Endothelial cell of umbilical vein (primary cell): ENCODE results near the gene TOB2. TPM values are rescaled to one million over a fixed set of nuclear protein-coding genes. Genes with fewer than 3 reads are reported as not detected.

Source experiments
- BruUV-seq: library from RNA; stranded (reverse); fragments of 400-500 nt; replicated peaks from 2 replicates; lab custom pipeline; 2021; lab: Mats Ljungman, UMichigan
- CTCF ChIA-PET: fragments of 300-600, 350-600 bp; sonication (Branson Sonifier 250); formaldehyde crosslinking; loops from one replicate; lab custom pipeline; 2021; ENCODE audit warnings: antibody characterized with exemption, inconsistent platforms; lab: Charles Lee
- POLR2A ChIA-PET: fragments of 300-600, 350-600 bp; sonication (Branson Sonifier 250); formaldehyde crosslinking; loops from one replicate; lab custom pipeline; 2021; ENCODE audit warnings: antibody characterized with exemption, inconsistent platforms; lab: Charles Lee
- DNase-seq: peaks from one replicate; pipeline ENCODE4 v3.0.0-alpha.2; 2011; ENCODE audit warnings: low read depth, low spot score
- FAIRE-seq: peaks from 2 replicates; lab custom pipeline; 2011; peaks lifted over from hg19 to GRCh38; lab: Jason Lieb, UNC
- H2AFZ ChIP-seq: 2 replicates; pipeline ENCODE4 v1.6.0; 2012; ENCODE audit warnings: low read depth, low read length, control low read depth, inconsistent platforms
- H3K27ac ChIP-seq: 2 replicates; pipeline ENCODE4 v1.5.1; 2011; ENCODE audit warnings: low read depth, mild to moderate bottlenecking, control low read depth, low read length, moderate library complexity; ENCODE audit not compliant: insufficient read depth
- H3K27me3 ChIP-seq, 2 experiments: 2 replicates each; pipeline versions ENCODE4 v1.6.0 to v1.6.1; 2011; ENCODE audit warnings: low read length in 2 of 2, mixed read lengths in 1 of 2; ENCODE audit not compliant: control insufficient read depth in 2 of 2, insufficient read depth in 2 of 2
- H3K36me3 ChIP-seq, 2 experiments: 2 replicates in 1 of 2; 3 replicates in 1 of 2; pipeline ENCODE4 v1.5.1; 2011; ENCODE audit warnings: low read length in 2 of 2, mild to moderate bottlenecking in 1 of 2, moderate library complexity in 1 of 2; ENCODE audit not compliant: control insufficient read depth in 2 of 2, insufficient read depth in 2 of 2; ENCODE audit errors: extremely low read depth in 1 of 2
- H3K4me1 ChIP-seq: 3 replicates; pipeline ENCODE4 v1.5.1; 2011; ENCODE audit warnings: mild to moderate bottlenecking, low read length; ENCODE audit not compliant: control insufficient read depth, insufficient read depth; ENCODE audit errors: extremely low read depth
- H3K4me2 ChIP-seq: 2 replicates; pipeline ENCODE4 v1.6.1; 2011; ENCODE audit warnings: low read length, control low read depth, mixed read lengths; ENCODE audit not compliant: insufficient read depth
- H3K4me3 ChIP-seq, 3 experiments: fragments of 200-600 bp in 1 of 3; sonication (generic), shearing (Covaris generic) in 1 of 3; replicated peaks in 1 of 3; 2 replicates each; pipeline ENCODE4 v1.5.1; 2011 to 2016; ENCODE audit warnings: control low read depth in 3 of 3, low read length in 3 of 3, mild to moderate bottlenecking in 2 of 3, inconsistent platforms in 1 of 3, low read depth in 1 of 3, moderate library complexity in 1 of 3; ENCODE audit not compliant: insufficient read depth in 1 of 3
- H3K79me2 ChIP-seq: 2 replicates; pipeline ENCODE4 v1.6.0; 2012; ENCODE audit warnings: low read length, inconsistent platforms; ENCODE audit not compliant: control insufficient read depth, insufficient read depth
- H3K9ac ChIP-seq: replicated peaks from 2 replicates; pipeline ENCODE3; 2011; ENCODE audit warnings: low read length, control low read depth; ENCODE audit not compliant: insufficient read depth; ENCODE audit errors: extremely low read depth
- H3K9me1 ChIP-seq: replicated peaks from 3 replicates; pipeline ENCODE4 v1.6.0; 2011; ENCODE audit warnings: mild to moderate bottlenecking, low read length; ENCODE audit not compliant: control insufficient read depth, insufficient read depth; ENCODE audit errors: extremely low read depth
- H3K9me3 ChIP-seq: replicated peaks from 2 replicates; pipeline ENCODE4 v1.5.1; 2012; ENCODE audit warnings: low read length, inconsistent platforms; ENCODE audit not compliant: control insufficient read depth, insufficient read depth
- H4K20me1 ChIP-seq: replicated peaks from 2 replicates; pipeline ENCODE3; 2011; ENCODE audit warnings: mild to moderate bottlenecking, low read length; ENCODE audit not compliant: control insufficient read depth, insufficient read depth; ENCODE audit errors: extremely low read depth
- EZH2 ChIP-seq: IDR thresholded peaks from 2 replicates; pipeline ENCODE4 v1.6.1; 2012; ENCODE audit warnings: borderline replicate concordance, low read depth, mild to moderate bottlenecking, moderate library complexity, low read length, inconsistent platforms; ENCODE audit not compliant: severe bottlenecking
- GATA2 ChIP-seq: IDR thresholded peaks from 2 replicates; pipeline ENCODE4 v1.7.0; 2011; ENCODE audit warnings: low read depth, mild to moderate bottlenecking, moderate library complexity, mixed read lengths, low read length; ENCODE audit not compliant: insufficient read length, insufficient read depth
- JUN ChIP-seq: IDR thresholded peaks from 2 replicates; pipeline ENCODE4 v1.6.1; 2011; ENCODE audit warnings: borderline replicate concordance, low read depth; ENCODE audit not compliant: insufficient read length, insufficient read depth
- MYC ChIP-seq: IDR thresholded peaks from one replicate; pipeline ENCODE4 v1.6.1; 2011; ENCODE audit warnings: mild to moderate bottlenecking, low read depth, low read length
- POLR2A ChIP-seq: IDR thresholded peaks from 2 replicates; pipeline ENCODE4 v1.6.1; 2012; ENCODE audit warnings: low read depth, mild to moderate bottlenecking, control low read depth, low read length
- POLR2AphosphoS5 ChIP-seq: IDR thresholded peaks from 2 replicates; pipeline ENCODE4 v1.6.1; 2012; ENCODE audit warnings: low read depth, mild to moderate bottlenecking, control low read depth, low read length, moderate library complexity; ENCODE audit not compliant: insufficient read depth
- dilution Hi-C: fragments of 300-500 bp; cut with MboI; formaldehyde crosslinking; loops from one replicate; pipeline ENCODE4 v1.15.0; 2019; ENCODE audit warnings: low sequenced_read_pairs; ENCODE audit not compliant: extremely low pct_ligation_motif_present
- intact Hi-C: fragments of 100-400 bp; cut with micrococcal nuclease; formaldehyde crosslinking; loops from one replicate; pipeline ENCODE4 v1.10.0; 2022
- polyA plus RNA-seq, 4 experiments: library from polyadenylated mRNA; depleted of rRNA in 3 of 4; stranded (reverse) in 3 of 4; unstranded in 1 of 4; fragments of >200 nt; gene quantifications; 2 replicates each; pipeline versions ENCODE4 v1.2.1 to v1.2.3, GENCODE V29; 2011 to 2012; ENCODE audit warnings: missing spikeins in 1 of 4
- total RNA-seq: library from RNA; stranded (reverse); gene quantifications from 2 replicates; pipeline ENCODE4 v1.2.3, GENCODE V29; 2021

Gene TOB2
- total and polyA plus RNA-seq, 2 donors (not counting 3 experiments of a cell fraction or from before 2014, with no cell fraction given), result 21.7 to 44.7 TPM

- intact Hi-C loops (no loop called here), dilution Hi-C loops (no loop called here)
- Histone ChIP-seq H3K9me3 (no peaks in the 10 kb centered on the region), H3K4me2 (no peak overlapping the region), H3K27ac (no peak overlapping the region), H2AFZ (no peak overlapping the region), H3K9me1 (no peaks in the 10 kb centered on the region), H3K4me3 (no peak overlapping the region), H3K36me3 (peaks cover 0 to 30% of the 10 kb centered on the region in 2 experiments), H3K4me1 (no peaks in the 10 kb centered on the region), H3K79me2 (peaks cover 20% of the 10 kb centered on the region), H4K20me1 (no peaks in the 10 kb centered on the region), H3K9ac (no peak overlapping the region), H3K27me3 (no peaks in the 10 kb centered on the region)
- BruUV-seq, result no TSS peak
- no peak for FAIRE-seq
- no peak for TF ChIP-seq JUN
- peak; percentile 27 for TF ChIP-seq POLR2AphosphoS5
- TF ChIP-seq GATA2, result no peak
- no peak for TF ChIP-seq POLR2A
- TF ChIP-seq EZH2, result no peak
- POLR2A ChIA-PET, result no interaction called here
- DNase-seq, result no peak
- CTCF ChIA-PET, result no interaction called here
These were observed 14.9 kb downstream of the TOB2 start for GRCh38 chr22:41431656-41432055.

- peaks cover 5% of the 10 kb centered on the region for H3K79me2 ChIP-seq
- no peak overlapping the region for H2AFZ ChIP-seq
- no peak for FAIRE-seq
- no peak for DNase-seq
- no peak overlapping the region for H3K27ac ChIP-seq
- no peak overlapping the region for H3K4me2 ChIP-seq
- no peak overlapping the region for H3K4me3 ChIP-seq
- TF ChIP-seq MYC (no peak), GATA2 (no peak), EZH2 (no peak), POLR2A (no peak)
- no peaks in the 10 kb centered on the region for H3K27me3 ChIP-seq
- dilution Hi-C loops (no loop called here), intact Hi-C loops (no loop called here)
- H3K9me3 ChIP-seq, result no peaks in the 10 kb centered on the region
- H3K9me1 ChIP-seq, result no peaks in the 10 kb centered on the region
- no peak overlapping the region for H3K9ac ChIP-seq
- no peaks in the 10 kb centered on the region for H3K4me1 ChIP-seq
- no peaks in the 10 kb centered on the region for H4K20me1 ChIP-seq
- BruUV-seq, result no TSS peak
- peaks cover 0 to 17% of the 10 kb centered on the region in 2 experiments for H3K36me3 ChIP-seq
- CTCF ChIA-PET, result no interaction called here
- POLR2A ChIA-PET, result no interaction called here
These were observed 16.7 kb downstream of the TOB2 start for GRCh38 chr22:41429951-41430332.
